Retinal pigment epithelial cell (primary cell): Measurements from ENCODE around the gene KCNH3.
"Not testable (repeated sequence)": the region's sequence is repeated elsewhere in the genome, so short reads cannot be mapped to it uniquely, and the experiment has no call there.

Experiments
- DNase-seq: peaks from one replicate; pipeline ENCODE4 v3.0.0-alpha.2; 2010; ENCODE audit warnings: low read depth
- H3K4me3 ChIP-seq: 2 replicates; pipeline ENCODE4 v1.5.1; 2011; ENCODE audit warnings: mild to moderate bottlenecking, low read length, control low read depth, moderate library complexity
- CTCF ChIP-seq: conservative IDR thresholded peaks from 2 replicates; pipeline ENCODE4 v1.5.1; 2011; ENCODE audit warnings: low read depth, low read length, control low read depth, inconsistent platforms

The KCNH3 gene

GRCh38 chr12:49525942-49526341 lies 12.9 kb upstream of the KCNH3 start:
- no peak overlapping the region for H3K4me3 ChIP-seq
- no peak for TF ChIP-seq CTCF
- no peak for DNase-seq

- TF ChIP-seq CTCF: no peak
- no peak for DNase-seq
- H3K4me3 ChIP-seq: no peak overlapping the region
These were observed 11.3 kb upstream of the KCNH3 start for GRCh38 chr12:49527361-49528130.

- TF ChIP-seq CTCF: no peak
- DNase-seq: no peak
- no peak overlapping the region for H3K4me3 ChIP-seq
These were observed 9.4 kb upstream of the KCNH3 start for GRCh38 chr12:49529414-49529813.

GRCh38 chr12:49531745-49532144 lies 7.1 kb upstream of the KCNH3 start:
- H3K4me3 ChIP-seq: no peak overlapping the region
- DNase-seq: no peak
- no peak for TF ChIP-seq CTCF

GRCh38 chr12:49533331-49533730 lies 5.5 kb upstream of the KCNH3 start:
- no peak for DNase-seq
- no peak for TF ChIP-seq CTCF
- no peak overlapping the region for H3K4me3 ChIP-seq

- not testable (repeated sequence) for DNase-seq
These were observed 4.7 kb upstream of the KCNH3 start for GRCh38 chr12:49534122-49534521.

GRCh38 chr12:49534731-49535278 lies 4.0 kb upstream of the KCNH3 start:
- no peak for TF ChIP-seq CTCF
- no peak for DNase-seq
- no peak overlapping the region for H3K4me3 ChIP-seq

More at GRCh38 chr12:49534122-49534521, 4.7 kb upstream of the KCNH3 start:
- not testable (repeated sequence) for H3K4me3 ChIP-seq
